Karpas-422 (cell line): ENCODE results near the gene TBC1D1. TPM values are rescaled to one million over a fixed set of nuclear protein-coding genes. Genes with fewer than 3 reads are reported as not detected.

Source experiments
- DNase-seq: peaks from one replicate; pipeline ENCODE4 v3.0.0-alpha.2; 2015
- H2AFZ ChIP-seq: fragments of 200-600 bp; sonication (generic); 2 replicates; pipeline ENCODE4 v1.6.1; 2014; ENCODE audit warnings: antibody characterized with exemption, low read length, mixed read lengths
- H3K27ac ChIP-seq: fragments of 200-600 bp; sonication (generic); 2 replicates; pipeline ENCODE4 v1.5.1; 2014; ENCODE audit warnings: mild to moderate bottlenecking, low read length, moderate library complexity
- H3K27me3 ChIP-seq: fragments of 200-600 bp; sonication (generic); 2 replicates; pipeline ENCODE4 v1.6.1; 2014; ENCODE audit warnings: low read length, mixed read lengths
- H3K36me3 ChIP-seq: fragments of 200-600 bp; sonication (generic); 2 replicates; pipeline ENCODE4 v1.6.1; 2014; ENCODE audit warnings: low read length, mixed read lengths; ENCODE audit not compliant: insufficient read depth
- H3K4me1 ChIP-seq: fragments of 200-600 bp; sonication (generic); 2 replicates; pipeline ENCODE4 v1.6.1; 2014; ENCODE audit warnings: mild to moderate bottlenecking, low read length, mixed read lengths
- H3K4me2 ChIP-seq: fragments of 200-600 bp; sonication (generic); 2 replicates; pipeline ENCODE4 v1.6.1; 2014; ENCODE audit warnings: low read length, low read depth, mild to moderate bottlenecking; ENCODE audit not compliant: poor library complexity, severe bottlenecking
- H3K4me3 ChIP-seq: fragments of 200-600 bp; sonication (generic); 2 replicates; pipeline ENCODE4 v1.5.1; 2014; ENCODE audit warnings: mild to moderate bottlenecking, antibody characterized with exemption, low read length, mixed read lengths
- H3K79me2 ChIP-seq: fragments of 200-600 bp; sonication (generic); 2 replicates; pipeline ENCODE4 v1.6.1; 2014; ENCODE audit warnings: mild to moderate bottlenecking, low read length, mixed read lengths
- H3K9ac ChIP-seq: fragments of 200-600 bp; sonication (generic); 2 replicates; pipeline ENCODE4 v1.6.0; 2014; ENCODE audit warnings: low read length
- H3K9me2 ChIP-seq: fragments of 200-600 bp; sonication (generic), shearing (Covaris generic); replicated peaks from 2 replicates; pipeline ENCODE4 v1.6.0; 2014; ENCODE audit warnings: mild to moderate bottlenecking, low read length, moderate library complexity; ENCODE audit not compliant: insufficient read depth
- H3K9me3 ChIP-seq: fragments of 300-700, 200-600 bp; sonication (generic); 2 replicates; pipeline ENCODE4 v1.6.1; 2014; ENCODE audit warnings: low read length, mixed read lengths
- H4K20me1 ChIP-seq: fragments of 200-600 bp; sonication (generic); 2 replicates; pipeline ENCODE4 v1.6.1; 2014; ENCODE audit warnings: mild to moderate bottlenecking, antibody characterized with exemption, low read length, low read depth; ENCODE audit not compliant: insufficient read depth
- total RNA-seq: library from RNA; depleted of rRNA; stranded (reverse); fragments of >200 nt; shearing (Covaris generic); gene quantifications from 2 replicates; pipeline ENCODE4 v1.2.3, GENCODE V29; 2014; ENCODE audit warnings: low replicate concordance

The TBC1D1 gene
- total RNA-seq, 1 experiment from 2014 or later, result 30.5 TPM

- Histone ChIP-seq H3K36me3 (no peaks in the 10 kb centered on the region), H4K20me1 (no peaks in the 10 kb centered on the region), H3K79me2 (peaks cover 43% of the 10 kb centered on the region)
Measured at GRCh38 chr4:37905533-37906169, 14.8 kb downstream of the TBC1D1 start.

GRCh38 chr4:37908488-37909331, 17.8 kb downstream of the TBC1D1 start:
- no peak for DNase-seq
- no peaks in the 10 kb centered on the region for H4K20me1 ChIP-seq

More at GRCh38 chr4:37905533-37906169, 14.8 kb downstream of the TBC1D1 start:
- H3K27me3 ChIP-seq, result no peaks in the 10 kb centered on the region
- DNase-seq, result no peak
- H2AFZ ChIP-seq, result no peak overlapping the region
- no peak overlapping the region for H3K9ac ChIP-seq
- H3K9me3 ChIP-seq, result no peaks in the 10 kb centered on the region
- H3K4me3 ChIP-seq, result no peak overlapping the region
- no peak overlapping the region for H3K4me2 ChIP-seq
- peaks cover 12% of the 10 kb centered on the region for H3K4me1 ChIP-seq
- no peak overlapping the region for H3K27ac ChIP-seq
- H3K9me2 ChIP-seq, result no peaks in the 10 kb centered on the region

GRCh38 chr4:37909332-37910090, 18.6 kb downstream of the TBC1D1 start:
- Histone ChIP-seq H3K27ac (no peak overlapping the region), H3K9ac (no peak overlapping the region), H3K27me3 (no peaks in the 10 kb centered on the region), H3K4me1 (peaks cover 12% of the 10 kb centered on the region), H3K4me2 (no peak overlapping the region), H4K20me1 (no peaks in the 10 kb centered on the region), H3K4me3 (no peak overlapping the region), H3K9me2 (no peaks in the 10 kb centered on the region), H3K36me3 (no peaks in the 10 kb centered on the region), H3K79me2 (peaks cover 49% of the 10 kb centered on the region), H2AFZ (no peak overlapping the region), H3K9me3 (no peaks in the 10 kb centered on the region)
- DNase-seq, result no peak

More at GRCh38 chr4:37908488-37909331, 17.8 kb downstream of the TBC1D1 start:
- peaks cover 12% of the 10 kb centered on the region for H3K4me1 ChIP-seq
- no peak overlapping the region for H3K9ac ChIP-seq
- H2AFZ ChIP-seq, result no peak overlapping the region
- H3K4me3 ChIP-seq, result no peak overlapping the region
- H3K4me2 ChIP-seq, result no peak overlapping the region
- no peaks in the 10 kb centered on the region for H3K27me3 ChIP-seq
- H3K27ac ChIP-seq, result no peak overlapping the region
- H3K79me2 ChIP-seq, result peaks cover 55% of the 10 kb centered on the region
- H3K9me3 ChIP-seq, result no peaks in the 10 kb centered on the region
- H3K36me3 ChIP-seq, result no peaks in the 10 kb centered on the region
- H3K9me2 ChIP-seq, result no peaks in the 10 kb centered on the region

GRCh38 chr4:37910091-37910486, 19.2 kb downstream of the TBC1D1 start:
- Histone ChIP-seq H3K9ac (no peak overlapping the region), H3K4me3 (no peak overlapping the region), H3K9me3 (no peaks in the 10 kb centered on the region), H3K4me1 (peaks cover 12% of the 10 kb centered on the region), H4K20me1 (no peaks in the 10 kb centered on the region), H3K27ac (no peak overlapping the region), H3K4me2 (no peak overlapping the region), H3K27me3 (no peaks in the 10 kb centered on the region), H2AFZ (no peak overlapping the region), H3K79me2 (peaks cover 50% of the 10 kb centered on the region), H3K36me3 (no peaks in the 10 kb centered on the region), H3K9me2 (no peaks in the 10 kb centered on the region)
- no peak for DNase-seq

- DNase-seq, result no peak
- no peak overlapping the region for H3K4me2 ChIP-seq
- no peak overlapping the region for H3K9ac ChIP-seq
- H3K79me2 ChIP-seq, result peaks cover 39% of the 10 kb centered on the region
- H3K4me3 ChIP-seq, result no peak overlapping the region
- no peak overlapping the region for H3K27ac ChIP-seq
- peaks cover 6% of the 10 kb centered on the region for H3K4me1 ChIP-seq
- H3K27me3 ChIP-seq, result no peaks in the 10 kb centered on the region
- no peaks in the 10 kb centered on the region for H3K9me2 ChIP-seq
- no peak overlapping the region for H2AFZ ChIP-seq
- no peaks in the 10 kb centered on the region for H3K36me3 ChIP-seq
- H4K20me1 ChIP-seq, result no peaks in the 10 kb centered on the region
- no peaks in the 10 kb centered on the region for H3K9me3 ChIP-seq
Measured at GRCh38 chr4:37914539-37914938, 23.7 kb downstream of the TBC1D1 start.

GRCh38 chr4:37917388-37917787, 26.5 kb downstream of the TBC1D1 start:
- Histone ChIP-seq H4K20me1 (no peaks in the 10 kb centered on the region), H2AFZ (no peak overlapping the region), H3K79me2 (peaks cover 17% of the 10 kb centered on the region), H3K4me3 (no peak overlapping the region), H3K4me1 (no peaks in the 10 kb centered on the region), H3K27me3 (no peaks in the 10 kb centered on the region), H3K9ac (no peak overlapping the region), H3K4me2 (no peak overlapping the region), H3K9me2 (no peaks in the 10 kb centered on the region), H3K9me3 (no peaks in the 10 kb centered on the region), H3K27ac (no peak overlapping the region), H3K36me3 (no peaks in the 10 kb centered on the region)
- no peak for DNase-seq

GRCh38 chr4:37918653-37919052, 27.8 kb downstream of the TBC1D1 start:
- H3K4me2 ChIP-seq, result no peak overlapping the region
- no peaks in the 10 kb centered on the region for H3K36me3 ChIP-seq
- peaks cover 10% of the 10 kb centered on the region for H3K79me2 ChIP-seq
- no peaks in the 10 kb centered on the region for H3K9me3 ChIP-seq
- no peak overlapping the region for H3K4me3 ChIP-seq
- H4K20me1 ChIP-seq, result no peaks in the 10 kb centered on the region
- H3K9me2 ChIP-seq, result no peaks in the 10 kb centered on the region
- no peak overlapping the region for H3K9ac ChIP-seq
- no peaks in the 10 kb centered on the region for H3K4me1 ChIP-seq
- DNase-seq, result no peak
- H3K27ac ChIP-seq, result no peak overlapping the region
- no peak overlapping the region for H2AFZ ChIP-seq
- no peaks in the 10 kb centered on the region for H3K27me3 ChIP-seq

- Histone ChIP-seq H3K4me3 (no peak overlapping the region), H3K4me1 (peaks cover 2% of the 10 kb centered on the region; the same call in 1 of the 2 replicates), H3K4me2 (no peak overlapping the region), H2AFZ (no peak overlapping the region), H3K9me3 (no peaks in the 10 kb centered on the region), H3K27me3 (no peaks in the 10 kb centered on the region), H3K36me3 (no peaks in the 10 kb centered on the region), H3K9me2 (no peaks in the 10 kb centered on the region), H4K20me1 (no peaks in the 10 kb centered on the region), H3K9ac (no peak overlapping the region), H3K27ac (no peak overlapping the region), H3K79me2 (peaks cover 9% of the 10 kb centered on the region; the same call in 1 of the 2 replicates)
- DNase-seq, result no peak
Measured at GRCh38 chr4:37922328-37922727, 31.4 kb downstream of the TBC1D1 start.
